ENCODE results near the gene KCNJ12. TPM values are rescaled to one million over a fixed set of nuclear protein-coding genes. Genes with fewer than 3 reads are reported as not detected.

Gene KCNJ12
- total and polyA plus RNA-seq, 2 experiments from 2014 or later: 0.61 to 2.4 TPM

- TF ChIP-seq STAT1 (IDR thresholded peaks at IDR 0.05; ENCODE audit: unreplicated experiment): no peak
- no peak for TF ChIP-seq POLR2AphosphoS5 (IDR thresholded peaks at IDR 0.05; ENCODE audit: low read depth)
- TF ChIP-seq NANOG (IDR thresholded peaks at IDR 0.05; ENCODE audit: borderline replicate concordance): no peak
- no peak for TF ChIP-seq EZH2 (IDR thresholded peaks at IDR 0.05; ENCODE audit: low read depth, unreplicated experiment)
- no peak for TF ChIP-seq CTCF (conservative IDR thresholded peaks at IDR 0.05; ENCODE audit: low read depth in 2 of 2)
- no peak for TF ChIP-seq CREB1 (CRISPR knock-in tag; IDR thresholded peaks at IDR 0.05; ENCODE audit: low read depth)
- Mint-ChIP-seq H3K4me3 (no peak overlapping the region), H3K9me3 (peaks cover 4% of the 10 kb centered on the region; the same call in 1 of the 3 replicates)
Measured at GRCh38 chr17:21354796-21355385, 21.3 kb upstream of the KCNJ12 start.

GRCh38 chr17:21355586-21355985 lies 20.6 kb upstream of the KCNJ12 start:
- Mint-ChIP-seq H3K4me3 (no peak overlapping the region), H3K9me3 (peaks cover 4% of the 10 kb centered on the region; the same call in 1 of the 3 replicates), H3K36me3 (ENCODE audit: low read depth) (no peaks in the 10 kb centered on the region), H3K27ac (no peak overlapping the region), H3K4me1 (peaks cover 18% of the 10 kb centered on the region), H3K27me3 (ENCODE audit: insufficient read depth, low read depth, poor library complexity) (peaks cover 15% of the 10 kb centered on the region)
- no peaks in the 10 kb centered on the region for H3K79me2 ChIP-seq (replicated peaks; ENCODE audit: insufficient read depth)
- TF ChIP-seq NANOG (IDR thresholded peaks at IDR 0.05; ENCODE audit: borderline replicate concordance) (no peak), EZH2 (IDR thresholded peaks at IDR 0.05; ENCODE audit: low read depth, unreplicated experiment) (no peak)
- no peaks in the 10 kb centered on the region for H3K36me3 ChIP-seq (ENCODE audit: insufficient read depth)
- H3K4me2 ChIP-seq: no peak overlapping the region
- no peaks in the 10 kb centered on the region for H3K9me2 ChIP-seq (ENCODE audit: insufficient read depth)
- H2AFZ ChIP-seq: no peak overlapping the region
- H3K4me1 ChIP-seq (ENCODE audit: insufficient read depth): no peaks in the 10 kb centered on the region; the same call in 1 of the 2 replicates
- H3K4me3 ChIP-seq: no peak overlapping the region
- no peaks in the 10 kb centered on the region for H4K20me1 ChIP-seq (replicated peaks; ENCODE audit: insufficient read depth)
- no peaks in the 10 kb centered on the region for H3F3A ChIP-seq (replicated peaks; ENCODE audit: low read depth)
- H3K27ac ChIP-seq (ENCODE audit: low read depth): no peak overlapping the region
- ATAC-seq (no peak), DNase-seq (ENCODE audit: low spot score) (no peak)
- no peaks in the 10 kb centered on the region for H3K27me3 ChIP-seq (ENCODE audit: insufficient read depth)

More at GRCh38 chr17:21354796-21355385, 21.3 kb upstream of the KCNJ12 start:
- H3K27me3 ChIP-seq (ENCODE audit: insufficient read depth): no peaks in the 10 kb centered on the region
- H3K4me3 ChIP-seq: no peak overlapping the region
- H3K4me2 ChIP-seq: no peak overlapping the region
- no peaks in the 10 kb centered on the region for H4K20me1 ChIP-seq (replicated peaks; ENCODE audit: insufficient read depth)
- no peak for DNase-seq (ENCODE audit: low spot score)
- no peaks in the 10 kb centered on the region for H3F3A ChIP-seq (replicated peaks; ENCODE audit: low read depth)
- Mint-ChIP-seq H3K27me3 (ENCODE audit: insufficient read depth, low read depth, poor library complexity) (peaks cover 12% of the 10 kb centered on the region), H3K36me3 (ENCODE audit: low read depth) (no peaks in the 10 kb centered on the region), H3K27ac (no peak overlapping the region), H3K4me1 (peaks cover 13% of the 10 kb centered on the region)
- no peaks in the 10 kb centered on the region; the same call in 1 of the 2 replicates for H3K4me1 ChIP-seq (ENCODE audit: insufficient read depth)
- no peaks in the 10 kb centered on the region for H3K36me3 ChIP-seq (ENCODE audit: insufficient read depth)
- no peak for ATAC-seq
- H2AFZ ChIP-seq: no peak overlapping the region
- H3K79me2 ChIP-seq (replicated peaks; ENCODE audit: insufficient read depth): no peaks in the 10 kb centered on the region
- no peak overlapping the region for H3K27ac ChIP-seq (ENCODE audit: low read depth)
- H3K9me2 ChIP-seq (ENCODE audit: insufficient read depth): no peaks in the 10 kb centered on the region

- Histone ChIP-seq H3F3A (replicated peaks; ENCODE audit: low read depth) (no peaks in the 10 kb centered on the region), H3K4me1 (ENCODE audit: insufficient read depth) (no peaks in the 10 kb centered on the region; the same call in 1 of the 2 replicates), H3K4me3 (no peak overlapping the region), H4K20me1 (replicated peaks; ENCODE audit: insufficient read depth) (no peaks in the 10 kb centered on the region), H3K4me2 (no peak overlapping the region), H3K27me3 (ENCODE audit: insufficient read depth) (no peaks in the 10 kb centered on the region), H3K9me2 (ENCODE audit: insufficient read depth) (no peaks in the 10 kb centered on the region), H3K79me2 (replicated peaks; ENCODE audit: insufficient read depth) (no peaks in the 10 kb centered on the region), H3K36me3 (ENCODE audit: insufficient read depth) (no peaks in the 10 kb centered on the region), H3K27ac (ENCODE audit: low read depth) (no peak overlapping the region), H2AFZ (no peak overlapping the region)
- Mint-ChIP-seq H3K4me3 (no peak overlapping the region), H3K27ac (no peak overlapping the region), H3K36me3 (ENCODE audit: low read depth) (no peaks in the 10 kb centered on the region), H3K4me1 (peaks cover 16% of the 10 kb centered on the region), H3K9me3 (peaks cover 4% of the 10 kb centered on the region; the same call in 1 of the 3 replicates), H3K27me3 (ENCODE audit: insufficient read depth, low read depth, poor library complexity) (peaks cover 15% of the 10 kb centered on the region)
- TF ChIP-seq ZNF114 (CRISPR knock-in tag; IDR thresholded peaks at IDR 0.05): no peak
- no peak for TF ChIP-seq CTCF (conservative IDR thresholded peaks at IDR 0.05; ENCODE audit: low read depth in 2 of 2)
- TF ChIP-seq EZH2 (IDR thresholded peaks at IDR 0.05; ENCODE audit: low read depth, unreplicated experiment): no peak
- no peak for TF ChIP-seq ETS1 (IDR thresholded peaks at IDR 0.05)
- no peak for TF ChIP-seq STAT1 (IDR thresholded peaks at IDR 0.05; ENCODE audit: unreplicated experiment)
- TF ChIP-seq POLR2AphosphoS5 (IDR thresholded peaks at IDR 0.05; ENCODE audit: low read depth): no peak
- no peak for TF ChIP-seq JUNB (IDR thresholded peaks at IDR 0.05; ENCODE audit: unreplicated experiment)
- TF ChIP-seq CREB1 (CRISPR knock-in tag; IDR thresholded peaks at IDR 0.05; ENCODE audit: low read depth): no peak
- ATAC-seq (no peak), DNase-seq (ENCODE audit: low spot score) (no peak)
Measured at GRCh38 chr17:21356537-21357127, 19.5 kb upstream of the KCNJ12 start.

All from GM23338 (cell line).